NOMO-1 treated with DMSO at 0.1 percent for 48 hours (cell line): ENCODE results near the gene PPP2R5D.
"Not testable (repeated sequence)": the region's sequence is repeated elsewhere in the genome, so short reads cannot be mapped to it uniquely, and the experiment has no call there.

Experiments used
- DNase-seq: peaks from one replicate; lab custom pipeline; 2025; ENCODE audit not compliant: unreplicated experiment; lab: John Stamatoyannopoulos, UW

PPP2R5D gene

GRCh38 chr6:42988486-42989020, 4.2 kb downstream of the PPP2R5D start:
- no peak for DNase-seq

- no peak for DNase-seq
Observed at GRCh38 chr6:42989923-42990322, 5.6 kb downstream of the PPP2R5D start.

GRCh38 chr6:42993445-42993844, 9.1 kb downstream of the PPP2R5D start:
- no peak for DNase-seq

- DNase-seq, result no peak
Observed at GRCh38 chr6:42996513-42996912, 12.1 kb downstream of the PPP2R5D start.

- DNase-seq, result not testable (repeated sequence)
Observed at GRCh38 chr6:42998205-42998604, 13.8 kb downstream of the PPP2R5D start.

- DNase-seq, result no peak
Observed at GRCh38 chr6:43001843-43002242, 17.5 kb downstream of the PPP2R5D start.

GRCh38 chr6:43005844-43006243, 21.5 kb downstream of the PPP2R5D start:
- DNase-seq, result no peak

- DNase-seq, result no peak
Observed at GRCh38 chr6:43006251-43006650, 21.9 kb downstream of the PPP2R5D start.

- DNase-seq, result no peak
Observed at GRCh38 chr6:43007126-43007525, 22.8 kb downstream of the PPP2R5D start.

- DNase-seq, result no peak
Observed at GRCh38 chr6:43009124-43009523, 24.8 kb downstream of the PPP2R5D start.

GRCh38 chr6:43011207-43011606, 26.8 kb downstream of the PPP2R5D start:
- DNase-seq, result no peak

- DNase-seq, result no peak
Observed at GRCh38 chr6:43012364-43012763, 28.0 kb downstream of the PPP2R5D start.

- DNase-seq, result peak; percentile 43
Observed at GRCh38 chr6:43013097-43013842, 28.9 kb downstream of the PPP2R5D start.

GRCh38 chr6:43013843-43014433, 29.6 kb downstream of the PPP2R5D start, which contains the start of the genes KLHDC3 and MEA1:
KLHDC3 (plus strand) TSS chr6:43014249; CDS start chr6:43017193, 2,944 bp downstream.
MEA1 (minus strand) TSS chr6:43013946; CDS start chr6:43013813, 133 bp downstream.
- peak; percentile 100 for DNase-seq

GRCh38 chr6:43014434-43014909, 30.1 kb downstream of the PPP2R5D start:
- no peak for DNase-seq

- no peak for DNase-seq
Observed at GRCh38 chr6:43016176-43016942, 32.0 kb downstream of the PPP2R5D start.

GRCh38 chr6:43016943-43017334, 32.6 kb downstream of the PPP2R5D start:
- no peak for DNase-seq

- DNase-seq, result no peak
Observed at GRCh38 chr6:43019152-43019551, 34.8 kb downstream of the PPP2R5D start.

GRCh38 chr6:43020052-43020705, 35.8 kb downstream of the PPP2R5D start:
- no peak for DNase-seq

GRCh38 chr6:43020847-43021246, 36.5 kb downstream of the PPP2R5D start:
- DNase-seq, result no peak
